HCT116 (cell line): ENCODE measurements around the gene FCHSD2. TPM values are rescaled to one million over a fixed set of nuclear protein-coding genes. Genes with fewer than 3 reads are reported as not detected.

Source experiments
- ATAC-seq: fragments of 200-7000 bp; cut with Tn5 transposase; 2 replicates; pipeline ENCODE4 v1.9.1; 2020; ENCODE audit warnings: mild to moderate bottlenecking, moderate library complexity
- BruUV-seq: library from RNA; stranded (reverse); fragments of 400-500 nt; replicated peaks from 2 replicates; lab custom pipeline; 2021; lab: Mats Ljungman, UMichigan
- CTCF ChIA-PET: fragments of 300-600 bp; sonication (Branson Sonifier 250); formaldehyde crosslinking; loops from one replicate; lab custom pipeline; 2021; ENCODE audit warnings: antibody characterized with exemption; lab: Charles Lee
- POLR2A ChIA-PET: fragments of 300-600, 350-600 bp; sonication (Branson Sonifier 250); formaldehyde crosslinking; loops from one replicate; lab custom pipeline; 2021; ENCODE audit warnings: antibody characterized with exemption; lab: Charles Lee
- RAD21 ChIA-PET, 2 experiments: fragments of 300-600 bp; sonication (Branson Sonifier 250); formaldehyde crosslinking; loops; one replicate each; lab custom pipeline; 2023; ENCODE audit warnings: low total read pairs in 2 of 2; ENCODE audit not compliant: uncharacterized antibody in 2 of 2, unreplicated experiment in 2 of 2, low non-redundant PET in 1 of 2; lab: Charles Lee
- DNase-seq: peaks from one replicate; pipeline ENCODE4 v3.0.0-alpha.2; 2010; ENCODE audit warnings: low read depth, low spot score
- H2AFZ ChIP-seq: fragments of 200-600 bp; shearing (Covaris generic), sonication (generic); 2 replicates; pipeline ENCODE4 v1.6.1; 2017; ENCODE audit warnings: low read depth, mixed run types, mixed read lengths, antibody characterized with exemption, low read length; ENCODE audit not compliant: poor library complexity, severe bottlenecking
- H3K27ac ChIP-seq: 2 replicates; pipeline ENCODE4 v1.5.1; 2012; ENCODE audit warnings: low read depth, low read length
- H3K27me3 ChIP-seq: fragments of 200-600 bp; sonication (generic); 2 replicates; pipeline ENCODE4 v1.6.1; 2016; ENCODE audit warnings: mixed run types, low read length, mixed read lengths; ENCODE audit not compliant: insufficient read depth
- H3K36me3 ChIP-seq, 2 experiments: fragments of 200-500 bp in 1 of 2; fragments of 200-600 bp in 1 of 2; sonication (Bioruptor generic) in 1 of 2; sonication (generic) in 1 of 2; 2 replicates each; pipeline versions ENCODE4 v1.5.1 to v1.6.1; 2014 to 2016; ENCODE audit warnings: low read length in 2 of 2, inconsistent platforms in 1 of 2, mixed read lengths in 1 of 2, mixed run types in 1 of 2; ENCODE audit not compliant: insufficient read depth in 2 of 2, control insufficient read depth in 1 of 2
- H3K4me1 ChIP-seq, 2 experiments: fragments of 200-600 bp in 1 of 2; sonication (generic) in 1 of 2; 2 replicates each; pipeline versions ENCODE4 v1.5.1 to v1.6.1; 2012 to 2017; ENCODE audit warnings: low read length in 2 of 2, inconsistent platforms in 1 of 2, mild to moderate bottlenecking in 1 of 2, mixed read lengths in 1 of 2, mixed run types in 1 of 2, moderate library complexity in 1 of 2; ENCODE audit not compliant: insufficient read depth in 2 of 2, control insufficient read depth in 1 of 2
- H3K4me2 ChIP-seq: fragments of 200-600 bp; sonication (generic); 2 replicates; pipeline ENCODE4 v1.6.1; 2017; ENCODE audit warnings: mixed run types, low read length, mixed read lengths
- H3K4me3 ChIP-seq, 2 experiments: fragments of 200-600 bp in 1 of 2; sonication (generic) in 1 of 2; replicated peaks in 1 of 2; 2 replicates each; pipeline ENCODE4 v1.5.1; 2011 to 2016; ENCODE audit warnings: low read length in 2 of 2, control low read depth in 1 of 2, low read depth in 1 of 2, mild to moderate bottlenecking in 1 of 2, mixed read lengths in 1 of 2, mixed run types in 1 of 2
- H3K79me2 ChIP-seq: fragments of 200-600 bp; sonication (generic); 2 replicates; pipeline ENCODE4 v1.6.1; 2017; ENCODE audit warnings: mild to moderate bottlenecking, mixed run types, low read length, moderate library complexity, mixed read lengths; ENCODE audit not compliant: insufficient read depth
- H3K9ac ChIP-seq: fragments of 200-600 bp; sonication (generic); 2 replicates; pipeline ENCODE4 v1.6.1; 2016; ENCODE audit warnings: low read length, mixed read lengths
- H3K9me2 ChIP-seq: fragments of 200-600 bp; sonication (generic), shearing (Covaris generic); 2 replicates; pipeline ENCODE4 v1.6.1; 2017; ENCODE audit warnings: mixed run types, mild to moderate bottlenecking, moderate library complexity; ENCODE audit not compliant: insufficient read depth
- H3K9me3 ChIP-seq, 2 experiments: fragments of 200-500 bp in 1 of 2; fragments of 200-600 bp in 1 of 2; sonication (Bioruptor generic) in 1 of 2; sonication (generic) in 1 of 2; 2 replicates each; pipeline ENCODE4 v1.6.1; 2014 to 2017; ENCODE audit warnings: low read length in 2 of 2, mixed read lengths in 2 of 2, inconsistent platforms in 1 of 2, low read depth in 1 of 2, mild to moderate bottlenecking in 1 of 2, mixed run types in 1 of 2, moderate library complexity in 1 of 2; ENCODE audit not compliant: control insufficient read depth in 1 of 2, insufficient read depth in 1 of 2
- H4K20me1 ChIP-seq: fragments of 200-600 bp; sonication (generic), shearing (Covaris generic); 2 replicates; pipeline ENCODE4 v1.6.1; 2017; ENCODE audit warnings: mixed run types, mild to moderate bottlenecking, moderate library complexity; ENCODE audit not compliant: insufficient read depth
- CEBPB ChIP-seq: IDR thresholded peaks from 2 replicates; pipeline ENCODE4 v1.6.1; 2012; ENCODE audit warnings: low read depth
- EGR1 ChIP-seq: IDR thresholded peaks from 2 replicates; pipeline ENCODE4 v1.6.1; 2012; ENCODE audit warnings: low read depth
- ELF1 ChIP-seq: IDR thresholded peaks from 2 replicates; pipeline ENCODE4 v1.6.1; 2012; ENCODE audit warnings: low read depth, borderline replicate concordance
- EZH2 ChIP-seq: fragments of 200-600 bp; sonication (generic); IDR thresholded peaks from 2 replicates; pipeline ENCODE4 v1.6.1; 2017; ENCODE audit warnings: antibody characterized with exemption, mixed run types
- EZH2phosphoT487 ChIP-seq: fragments of 200-600 bp; IDR thresholded peaks from 2 replicates; pipeline ENCODE4 v1.6.1; 2018; ENCODE audit warnings: antibody characterized with exemption, borderline replicate concordance
- FOSL1 ChIP-seq: IDR thresholded peaks from 2 replicates; pipeline ENCODE4 v1.6.1; 2012; ENCODE audit warnings: low read depth
- JUND ChIP-seq: IDR thresholded peaks from 2 replicates; pipeline ENCODE4 v1.6.1; 2012
- POLR2A ChIP-seq: IDR thresholded peaks from 2 replicates; pipeline ENCODE4 v1.7.0; 2011; ENCODE audit warnings: borderline replicate concordance; ENCODE audit not compliant: insufficient read depth, insufficient read length; ENCODE audit errors: extremely low read depth
- POLR2AphosphoS5 ChIP-seq: IDR thresholded peaks from 2 replicates; pipeline ENCODE4 v1.6.1; 2011; ENCODE audit warnings: mild to moderate bottlenecking, low read depth, low read length, moderate library complexity
- RAD21 ChIP-seq: IDR thresholded peaks from 2 replicates; pipeline ENCODE4 v1.6.1; 2012; ENCODE audit warnings: low read depth, mild to moderate bottlenecking
- REST ChIP-seq: IDR thresholded peaks from 2 replicates; pipeline ENCODE4 v1.6.1; 2012; ENCODE audit warnings: low read depth
- SIN3A ChIP-seq: IDR thresholded peaks from 2 replicates; pipeline ENCODE4 v1.6.1; 2012; ENCODE audit warnings: low read depth
- SP1 ChIP-seq: IDR thresholded peaks from 2 replicates; pipeline ENCODE4 v1.6.1; 2012; ENCODE audit warnings: low read depth
- SRF ChIP-seq: IDR thresholded peaks from 2 replicates; pipeline ENCODE4 v1.6.1; 2012; ENCODE audit warnings: low read depth
- ZBTB33 ChIP-seq: IDR thresholded peaks from 2 replicates; pipeline ENCODE4 v1.6.1; 2011; ENCODE audit warnings: mild to moderate bottlenecking, low read length, moderate library complexity; ENCODE audit not compliant: insufficient replicate concordance; ENCODE audit errors: extremely low read depth
- ZNF274 ChIP-seq: fragments of 200-500 bp; sonication (Bioruptor generic); IDR thresholded peaks from 2 replicates; pipeline ENCODE4 v1.6.1; 2014; ENCODE audit warnings: mild to moderate bottlenecking, low read depth, low read length, inconsistent platforms
- intact Hi-C: fragments of 100-400 bp; cut with micrococcal nuclease; formaldehyde crosslinking; loops from 2 replicates; pipeline ENCODE4 v1.10.0; 2022
- total RNA-seq: library from RNA; stranded (reverse); gene quantifications from one replicate; pipeline ENCODE4 v1.2.1, GENCODE V29; 2021; ENCODE audit not compliant: unreplicated experiment
- TF ChIP-seq, protein P1 (sequence below), 3 experiments: fragments of 200-600 bp in 1 of 3; sonication (generic) in 1 of 3; IDR thresholded peaks in 2 of 3; conservative IDR thresholded peaks in 1 of 3; 2 replicates each; pipeline ENCODE4 v1.5.1; 2012 to 2017; ENCODE audit warnings: low read depth in 2 of 3, low read length in 2 of 3, antibody characterized with exemption in 1 of 3, borderline replicate concordance in 1 of 3, control low read depth in 1 of 3, mild to moderate bottlenecking in 1 of 3, mixed read lengths in 1 of 3, mixed run types in 1 of 3, moderate library complexity in 1 of 3; ENCODE audit not compliant: insufficient read depth in 1 of 3
- TF ChIP-seq, protein P2 (sequence below): IDR thresholded peaks from 2 replicates; pipeline ENCODE4 v1.6.1; 2012

Gene FCHSD2
- total RNA-seq, 1 experiment from 2014 or later = 15.0 TPM

- no TSS peak for BruUV-seq
- no peak for DNase-seq
- intact Hi-C loops = no loop called here
- H3K9ac ChIP-seq = no peak overlapping the region
- H3K36me3 ChIP-seq = no peaks in the 10 kb centered on the region
- RAD21 ChIA-PET = no interaction called here
- ATAC-seq = no peak
- H3K4me1 ChIP-seq = no peaks in the 10 kb centered on the region
- H3K9me2 ChIP-seq = no peaks in the 10 kb centered on the region
- CTCF ChIA-PET = no interaction called here
- TF ChIP-seq ZNF274 (no peak), SIN3A (no peak), SP1 (no peak), JUND (no peak), REST (no peak), FOSL1 (no peak), ZBTB33 (no peak), POLR2AphosphoS5 (no peak), EZH2phosphoT487 (no peak), POLR2A (no peak), SRF (no peak), CEBPB (no peak), EZH2 (no peak), RAD21 (no peak), EGR1 (no peak), ELF1 (no peak)
- TF ChIP-seq, protein P1, sequence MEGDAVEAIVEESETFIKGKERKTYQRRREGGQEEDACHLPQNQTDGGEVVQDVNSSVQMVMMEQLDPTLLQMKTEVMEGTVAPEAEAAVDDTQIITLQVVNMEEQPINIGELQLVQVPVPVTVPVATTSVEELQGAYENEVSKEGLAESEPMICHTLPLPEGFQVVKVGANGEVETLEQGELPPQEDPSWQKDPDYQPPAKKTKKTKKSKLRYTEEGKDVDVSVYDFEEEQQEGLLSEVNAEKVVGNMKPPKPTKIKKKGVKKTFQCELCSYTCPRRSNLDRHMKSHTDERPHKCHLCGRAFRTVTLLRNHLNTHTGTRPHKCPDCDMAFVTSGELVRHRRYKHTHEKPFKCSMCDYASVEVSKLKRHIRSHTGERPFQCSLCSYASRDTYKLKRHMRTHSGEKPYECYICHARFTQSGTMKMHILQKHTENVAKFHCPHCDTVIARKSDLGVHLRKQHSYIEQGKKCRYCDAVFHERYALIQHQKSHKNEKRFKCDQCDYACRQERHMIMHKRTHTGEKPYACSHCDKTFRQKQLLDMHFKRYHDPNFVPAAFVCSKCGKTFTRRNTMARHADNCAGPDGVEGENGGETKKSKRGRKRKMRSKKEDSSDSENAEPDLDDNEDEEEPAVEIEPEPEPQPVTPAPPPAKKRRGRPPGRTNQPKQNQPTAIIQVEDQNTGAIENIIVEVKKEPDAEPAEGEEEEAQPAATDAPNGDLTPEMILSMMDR (IDR thresholded peaks at IDR 0.05 in 2 of 3, conservative IDR thresholded peaks at IDR 0.05 in 1 of 3; ENCODE audit: borderline replicate concordance in 1 of 3, insufficient read depth in 1 of 3, low read depth in 2 of 3, low read length in 2 of 3) = no peak
- TF ChIP-seq, protein P2, sequence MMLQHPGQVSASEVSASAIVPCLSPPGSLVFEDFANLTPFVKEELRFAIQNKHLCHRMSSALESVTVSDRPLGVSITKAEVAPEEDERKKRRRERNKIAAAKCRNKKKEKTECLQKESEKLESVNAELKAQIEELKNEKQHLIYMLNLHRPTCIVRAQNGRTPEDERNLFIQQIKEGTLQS = no peak
- POLR2A ChIA-PET = no interaction called here
- no peak overlapping the region for H3K27ac ChIP-seq
- no peaks in the 10 kb centered on the region for H3K27me3 ChIP-seq
- no peak overlapping the region for H2AFZ ChIP-seq
- no peaks in the 10 kb centered on the region; the same call in 1 of the 2 replicates for H4K20me1 ChIP-seq
- H3K4me3 ChIP-seq = no peak overlapping the region
- H3K9me3 ChIP-seq = no peaks in the 10 kb centered on the region
- no peaks in the 10 kb centered on the region for H3K79me2 ChIP-seq
- no peak overlapping the region for H3K4me2 ChIP-seq
These were observed 46.5 kb downstream of the FCHSD2 start for GRCh38 chr11:73095613-73096012.
